Cardiac septum (tissue), 1 donor: ENCODE data around the gene HAPLN2. TPM values are rescaled to one million over a fixed set of nuclear protein-coding genes. Genes with fewer than 3 reads are reported as not detected.

Experiments used
- DNase-seq: peaks from one replicate; pipeline ENCODE4 v3.0.0-alpha.2; 2020; ENCODE audit warnings: low spot score
- intact Hi-C: fragments of 100-400 bp; cut with DNase I; formaldehyde crosslinking; loops from one replicate; pipeline ENCODE4 v1.14.0; 2022
- total RNA-seq: library from RNA; stranded (reverse); fragmentation: NEBNext Ultra II Directional; extraction: Animal tissue kit (Norgen Biotek cat#: 25700); gene quantifications from one replicate; pipeline ENCODE4 v1.2.1, GENCODE V29; 2021
- donor health status: DM: no; HTN: no; CAD: no.

The HAPLN2 gene
- total RNA-seq, 1 donor from 2014 or later = 0.43 TPM

GRCh38 chr1:156667968-156668709 lies 48.9 kb downstream of the HAPLN2 start:
- intact Hi-C loops = loop anchor here (10.0 kb wide), 1 partner anchor 543 kb away; no protein-coding TSS in a partner anchor
- no peak for DNase-seq

DNA sequence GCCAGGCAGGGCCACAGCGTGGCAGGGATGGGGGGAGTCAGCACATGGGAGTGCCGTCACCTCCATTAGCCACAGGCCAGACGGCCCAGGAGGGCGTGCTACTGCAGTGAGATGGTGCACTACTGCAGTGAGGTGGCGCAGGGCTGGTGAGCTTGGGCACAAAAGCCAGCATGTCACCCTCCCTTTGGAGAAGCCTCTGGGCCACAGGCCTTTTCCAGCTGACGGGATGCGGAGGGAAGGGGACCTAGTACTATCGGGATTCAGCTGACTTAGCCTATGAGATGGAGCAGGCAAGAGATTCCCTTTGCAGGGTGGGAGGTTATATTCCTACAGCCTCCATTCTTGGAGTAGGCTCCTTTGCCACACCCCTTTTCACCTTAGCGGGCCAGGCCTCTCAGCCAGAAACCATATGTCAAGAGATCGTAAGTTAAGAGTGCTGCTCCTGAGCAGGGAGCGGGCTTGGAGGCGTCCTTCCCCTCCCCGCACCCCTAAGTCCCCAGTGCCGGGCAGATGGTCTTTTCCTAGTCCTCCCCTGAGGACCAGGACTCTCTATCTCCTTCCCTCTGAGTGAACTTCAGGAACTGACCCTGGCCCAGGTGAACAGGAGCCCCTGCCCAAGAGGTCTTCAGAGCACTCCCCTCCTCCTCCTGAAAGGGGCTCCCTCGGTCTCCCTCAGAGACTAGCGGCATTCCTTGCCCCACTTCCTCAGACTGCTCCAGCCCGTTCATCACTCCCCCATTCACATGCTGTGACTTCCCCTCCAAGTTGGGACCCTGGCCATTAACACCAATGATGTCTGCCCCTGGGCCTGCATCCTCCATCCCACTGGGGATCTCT lies 49.8 kb downstream of the HAPLN2 start:
- no peak for DNase-seq
- intact Hi-C loops = loop anchor here (10.0 kb wide), 1 partner anchor 544 kb away; no protein-coding TSS in a partner anchor

GRCh38 chr1:156669794-156670193 lies 50.6 kb downstream of the HAPLN2 start:
- intact Hi-C loops = loop anchor here (10.0 kb wide), 1 partner anchor 545 kb away; no protein-coding TSS in a partner anchor

GRCh38 chr1:156670359-156670758 lies 51.1 kb downstream of the HAPLN2 start:
- intact Hi-C loops = no loop called here
- no peak for DNase-seq

More at GRCh38 chr1:156669794-156670193, 50.6 kb downstream of the HAPLN2 start:
- no peak for DNase-seq

GRCh38 chr1:156670791-156671190 lies 51.6 kb downstream of the HAPLN2 start:
- no peak for DNase-seq

GRCh38 chr1:156671804-156672203 lies 52.6 kb downstream of the HAPLN2 start:
- DNase-seq = no peak
- intact Hi-C loops = no loop called here

More at GRCh38 chr1:156670791-156671190, 51.6 kb downstream of the HAPLN2 start:
- intact Hi-C loops = no loop called here

DNA sequence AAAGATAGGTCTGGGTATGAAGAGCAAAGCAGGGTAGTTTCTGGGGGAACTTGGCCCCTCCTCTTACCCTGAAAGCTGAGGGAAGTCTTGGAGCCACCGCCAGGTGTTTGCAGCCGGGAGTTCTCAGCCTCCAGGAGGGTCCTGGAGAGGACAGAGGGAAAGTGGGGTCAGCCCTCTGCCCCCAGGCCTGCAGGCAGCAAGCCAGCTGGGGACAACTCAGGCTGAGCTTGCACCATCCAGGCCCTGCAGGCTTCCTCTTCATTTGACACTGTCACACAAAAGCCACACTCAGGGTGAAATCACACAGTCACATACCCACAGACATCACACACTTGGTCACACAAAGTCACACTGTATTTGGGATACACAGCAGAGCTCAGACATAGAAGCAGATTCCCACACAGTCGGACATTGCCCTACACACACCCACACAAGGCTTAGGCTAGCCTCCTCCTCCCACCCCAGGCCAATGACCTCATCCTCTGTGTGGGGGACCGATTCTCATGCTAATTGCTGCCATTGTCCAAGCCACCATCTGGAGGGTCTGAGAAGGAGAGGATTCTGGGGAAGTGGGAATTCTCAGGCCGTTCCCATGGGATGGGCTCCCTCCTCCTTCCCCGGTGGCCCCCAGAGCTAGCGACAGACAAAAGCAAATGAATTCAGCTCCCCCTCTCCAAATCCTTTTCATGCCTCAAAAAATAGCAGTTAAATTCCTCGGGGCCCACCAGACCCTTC lies 54.3 kb downstream of the HAPLN2 start:
- DNase-seq = no peak
- intact Hi-C loops = no loop called here

Other genes with a start within 250 kb of the HAPLN2 start
- 93.1 TPM for gene MEF2D, start 118.6 kb upstream of the HAPLN2 start, total RNA-seq
- gene IQGAP3, start 46.9 kb upstream of the HAPLN2 start, total RNA-seq = 0.16 TPM
- not detected for gene TTC24, start 39.7 kb upstream of the HAPLN2 start, total RNA-seq
- 91.4 TPM for gene NAXE, start 27.6 kb upstream of the HAPLN2 start, total RNA-seq
- gene GPATCH4, start 17.9 kb upstream of the HAPLN2 start, total RNA-seq = 15.5 TPM
- gene BCAN, start 22.7 kb downstream of the HAPLN2 start, total RNA-seq = 0.16 TPM
- gene NES, start 58.0 kb downstream of the HAPLN2 start, total RNA-seq = 699 TPM
- gene CRABP2, start 86.2 kb downstream of the HAPLN2 start, total RNA-seq = 3.7 TPM
- 14.7 TPM for gene METTL25B, start 109.1 kb downstream of the HAPLN2 start, total RNA-seq
- 12.4 TPM for gene ISG20L2, start 109.4 kb downstream of the HAPLN2 start, total RNA-seq
- 66.1 TPM for gene MRPL24, start 121.7 kb downstream of the HAPLN2 start, total RNA-seq
- gene HDGF, start 132.3 kb downstream of the HAPLN2 start, total RNA-seq = 131 TPM
- 44.5 TPM for gene PRCC, start 148.1 kb downstream of the HAPLN2 start, total RNA-seq
- 1.4 TPM for gene SH2D2A, start 197.4 kb downstream of the HAPLN2 start, total RNA-seq
- 0.24 TPM for gene INSRR, start 239.7 kb downstream of the HAPLN2 start, total RNA-seq
- 1.4 TPM for gene NTRK1, start 241.4 kb downstream of the HAPLN2 start, total RNA-seq